HG02938 (cell line): ENCODE measurements around the gene KIAA1328.
"Not testable (repeated sequence)": the region's sequence is repeated elsewhere in the genome, so short reads cannot be mapped to it uniquely, and the experiment has no call there.

Source experiments
- ATAC-seq: cut with Tn5 transposase; IDR thresholded peaks from one replicate; pipeline ENCODE4 v1.9.1; 2021; ENCODE audit warnings: mild to moderate bottlenecking, moderate library complexity; ENCODE audit not compliant: unreplicated experiment

KIAA1328 gene

GRCh38 chr18:36879796-36880195 lies 50.9 kb downstream of the KIAA1328 start:
- ATAC-seq: not testable (repeated sequence)

GRCh38 chr18:36885981-36886380 lies 57.1 kb downstream of the KIAA1328 start:
- ATAC-seq: no peak

DNA sequence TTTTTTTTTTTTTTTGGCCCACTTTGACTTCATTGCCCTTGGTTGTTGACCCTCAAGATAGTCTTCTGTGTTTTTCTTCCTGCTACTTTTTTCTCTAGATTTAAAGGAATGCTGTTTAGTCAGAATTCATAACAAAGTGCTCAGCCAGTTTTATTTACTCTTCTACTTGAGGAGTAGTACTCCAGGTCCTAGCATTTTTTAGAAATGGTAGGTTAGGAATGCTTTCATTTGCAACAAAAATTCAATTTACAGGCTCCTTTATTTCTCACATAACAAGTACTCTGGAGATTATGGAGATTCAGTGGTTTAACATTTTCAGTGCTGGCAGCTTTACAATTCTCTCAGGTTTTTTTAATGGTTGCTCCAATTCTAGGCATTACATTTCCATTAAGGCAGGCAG lies 58.2 kb downstream of the KIAA1328 start:
- ATAC-seq: no peak

DNA sequence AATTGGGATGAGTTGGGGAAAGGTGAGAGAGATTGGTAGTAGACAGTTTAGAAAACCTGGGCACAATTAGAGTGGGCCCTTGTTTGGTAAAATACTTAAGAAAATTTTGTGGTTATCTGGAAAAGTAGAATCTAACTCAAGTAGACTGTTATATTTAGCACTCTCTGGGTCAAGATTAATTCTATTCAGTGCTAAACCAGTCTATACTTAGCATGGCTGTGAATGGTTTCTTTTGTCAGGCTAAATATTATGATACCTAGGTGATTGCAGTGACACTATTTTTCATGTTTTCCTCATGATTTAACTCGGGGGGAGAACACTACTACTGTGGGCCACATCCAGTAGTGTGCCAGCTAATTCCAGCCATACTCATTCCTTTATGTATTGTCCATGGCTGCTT lies 58.9 kb downstream of the KIAA1328 start:
- ATAC-seq: no peak

DNA sequence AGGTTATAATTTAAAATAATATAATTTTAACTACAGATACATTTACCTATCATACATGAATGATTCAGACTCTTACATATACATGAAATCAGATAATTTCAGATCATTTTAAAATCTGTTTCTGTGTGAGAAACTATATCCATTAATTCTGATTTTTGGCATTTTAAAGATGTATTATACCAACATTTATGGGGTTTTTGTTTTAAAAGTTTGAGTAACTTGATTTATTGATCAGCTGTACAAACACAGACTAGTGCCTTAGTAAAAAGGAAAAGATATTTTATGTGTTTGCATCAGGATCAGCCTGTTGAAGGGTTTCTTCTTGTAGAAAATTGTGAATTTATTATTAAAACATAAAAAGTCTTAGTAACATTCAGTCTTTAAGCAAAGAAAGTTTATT lies 59.9 kb downstream of the KIAA1328 start:
- no peak for ATAC-seq

GRCh38 chr18:36889321-36889720 lies 60.4 kb downstream of the KIAA1328 start:
- ATAC-seq: no peak

DNA sequence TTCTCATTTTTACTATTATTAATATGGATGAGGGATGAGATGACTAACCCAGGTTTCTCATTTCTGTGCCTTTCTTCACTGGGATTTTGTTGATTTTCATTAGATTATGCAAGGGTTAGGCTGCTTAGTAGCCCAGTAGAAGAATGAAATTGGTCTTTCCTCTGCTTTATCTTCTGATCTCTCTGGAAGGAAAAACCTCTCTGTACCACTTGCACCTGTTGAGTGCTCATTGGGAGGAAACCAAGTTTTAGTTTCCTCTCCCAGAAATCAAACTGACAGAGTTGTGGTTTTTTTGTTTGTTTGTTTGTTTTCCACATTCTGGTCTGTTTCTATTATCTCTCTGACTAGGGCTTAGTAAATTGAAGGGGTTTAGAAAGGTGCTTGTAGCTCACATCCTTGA lies 60.8 kb downstream of the KIAA1328 start:
- no peak for ATAC-seq

GRCh38 chr18:36890598-36890997 lies 61.7 kb downstream of the KIAA1328 start:
- no peak for ATAC-seq

DNA sequence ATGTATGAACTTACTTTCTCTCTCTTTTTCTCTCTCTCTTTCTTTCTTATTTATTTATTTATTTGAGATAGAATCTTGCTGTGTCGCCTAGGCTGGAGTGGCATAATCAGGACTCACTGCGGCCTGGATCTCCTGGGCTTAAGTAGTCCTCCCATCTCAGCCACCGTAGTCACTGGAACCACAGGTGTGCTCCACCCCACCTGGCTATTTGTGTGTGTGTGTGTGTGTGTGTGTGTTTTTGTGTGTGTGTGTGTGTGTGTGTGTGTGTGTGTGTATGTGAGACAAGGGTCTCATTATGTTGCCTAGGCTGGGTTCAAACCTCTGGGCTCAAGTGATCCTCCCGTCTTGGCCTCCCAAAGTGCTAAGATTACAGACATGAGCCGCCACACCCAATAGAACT lies 64.3 kb downstream of the KIAA1328 start:
- ATAC-seq: no peak

- no peak for ATAC-seq
Observed at GRCh38 chr18:36895606-36896005, 66.7 kb downstream of the KIAA1328 start.

DNA sequence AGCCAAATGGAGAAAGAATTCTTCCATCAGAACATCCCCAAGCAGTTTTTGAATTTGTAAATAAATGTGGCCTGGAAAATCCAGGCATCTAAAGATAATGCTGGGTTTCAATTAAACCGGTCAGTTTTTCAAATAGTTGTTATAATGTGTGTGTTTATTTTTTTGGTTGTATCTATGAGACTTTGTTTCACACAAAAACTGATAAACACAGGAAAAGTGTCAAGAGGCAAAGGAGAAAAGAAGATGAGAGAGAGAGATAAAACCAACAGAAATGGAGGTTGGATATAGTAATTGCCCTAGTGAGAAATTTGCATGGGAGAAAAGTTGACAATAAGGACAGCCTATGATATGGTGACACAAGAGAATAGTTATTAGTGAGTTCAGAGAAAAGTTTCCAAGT lies 68.3 kb downstream of the KIAA1328 start:
- no peak for ATAC-seq

GRCh38 chr18:36899289-36899688 lies 70.4 kb downstream of the KIAA1328 start:
- ATAC-seq: no peak

DNA sequence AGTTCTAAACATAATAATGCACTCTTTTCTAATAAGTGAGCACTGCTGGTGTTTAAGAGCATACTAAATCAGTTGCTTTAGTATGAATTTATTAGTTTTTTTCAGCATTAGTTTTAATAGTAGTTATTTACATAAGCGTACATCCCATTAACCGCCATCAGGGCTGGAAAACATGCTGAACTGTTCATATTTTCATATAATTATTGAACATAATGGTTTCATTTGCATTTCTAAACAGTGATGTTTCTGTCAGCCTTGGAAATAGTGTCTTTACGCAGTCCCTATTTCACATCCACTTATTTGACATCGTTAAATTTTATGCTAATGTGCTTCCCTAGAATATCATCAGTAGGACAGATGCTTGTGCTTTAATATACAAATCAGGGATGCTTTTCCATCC lies 71.5 kb downstream of the KIAA1328 start:
- no peak for ATAC-seq

- no peak for ATAC-seq
Observed at GRCh38 chr18:36901277-36901701, 72.4 kb downstream of the KIAA1328 start.

DNA sequence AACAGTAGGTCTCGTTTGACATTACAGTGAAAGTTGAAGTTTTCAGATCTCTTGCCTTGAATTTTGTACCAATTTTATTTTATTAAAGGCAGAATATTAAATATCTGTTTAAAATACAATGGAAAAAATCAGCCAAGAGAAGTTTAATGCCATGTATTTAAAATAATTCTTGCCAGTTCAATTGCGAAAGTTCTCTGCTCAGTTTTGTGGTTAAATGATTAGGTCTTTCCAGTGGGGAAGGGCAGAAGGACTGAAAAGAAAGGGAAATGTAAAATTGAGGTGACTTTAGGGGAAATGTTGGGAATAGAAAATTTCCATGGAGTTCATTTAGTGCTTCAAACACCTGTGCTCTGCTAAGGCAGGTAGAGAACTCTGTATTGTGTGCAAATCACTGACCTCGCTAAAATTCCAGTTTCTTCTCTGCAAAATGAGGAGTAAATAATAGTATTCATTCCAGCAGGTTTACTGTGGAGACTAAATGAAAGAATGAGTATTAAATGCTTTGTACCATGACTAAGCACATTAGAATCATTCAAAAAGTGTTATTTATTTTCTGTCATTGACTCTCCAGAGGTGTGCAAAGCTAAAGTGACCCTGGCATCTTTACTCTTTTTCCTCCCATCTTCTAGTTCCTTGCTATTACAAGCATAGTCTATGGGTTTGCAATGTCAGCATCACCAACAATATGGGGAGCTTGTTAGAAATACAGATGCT lies 74.4 kb downstream of the KIAA1328 start:
- ATAC-seq: no peak

DNA sequence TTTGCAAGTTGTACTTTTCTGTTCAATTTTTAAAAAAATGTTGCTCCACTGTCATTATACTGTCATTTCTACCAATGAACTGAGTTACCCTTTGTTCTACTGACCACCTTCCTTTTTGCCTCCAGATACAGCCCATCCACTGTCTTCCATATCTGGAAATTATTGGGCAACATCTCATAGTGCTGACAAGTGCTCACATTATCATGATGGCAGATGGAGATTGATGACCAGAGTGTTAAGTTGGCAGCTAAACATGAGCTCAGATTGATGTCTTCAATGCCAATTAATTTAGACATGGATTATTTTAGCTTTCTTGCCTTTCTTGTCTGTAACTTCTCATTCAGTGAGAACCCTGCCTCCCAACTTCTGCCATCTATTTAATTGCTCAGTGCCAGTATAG lies 76.6 kb downstream of the KIAA1328 start:
- no peak for ATAC-seq

DNA sequence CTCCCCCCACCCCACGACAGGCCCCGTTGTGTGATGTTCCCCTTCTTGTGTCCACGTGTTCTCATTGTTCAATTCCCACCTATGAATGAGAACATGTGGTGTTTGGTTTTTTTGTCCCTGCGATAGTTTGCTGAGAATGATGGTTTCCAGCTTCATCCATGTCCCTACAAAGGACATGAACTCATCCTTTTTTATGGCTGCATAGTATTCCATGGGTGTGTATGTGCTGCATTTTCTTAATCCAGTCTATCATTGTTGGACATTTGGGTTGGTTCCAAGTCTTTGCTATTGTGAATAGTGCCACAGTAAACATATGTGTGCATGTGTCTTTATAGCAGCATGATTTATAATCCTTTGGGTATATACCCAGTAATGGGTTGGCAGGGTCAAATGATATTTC lies 80.4 kb downstream of the KIAA1328 start:
- ATAC-seq: not testable (repeated sequence)

- ATAC-seq: no peak
Observed at GRCh38 chr18:36912887-36913286, 84.0 kb downstream of the KIAA1328 start.

GRCh38 chr18:36917907-36918306 lies 89.0 kb downstream of the KIAA1328 start:
- no peak for ATAC-seq

DNA sequence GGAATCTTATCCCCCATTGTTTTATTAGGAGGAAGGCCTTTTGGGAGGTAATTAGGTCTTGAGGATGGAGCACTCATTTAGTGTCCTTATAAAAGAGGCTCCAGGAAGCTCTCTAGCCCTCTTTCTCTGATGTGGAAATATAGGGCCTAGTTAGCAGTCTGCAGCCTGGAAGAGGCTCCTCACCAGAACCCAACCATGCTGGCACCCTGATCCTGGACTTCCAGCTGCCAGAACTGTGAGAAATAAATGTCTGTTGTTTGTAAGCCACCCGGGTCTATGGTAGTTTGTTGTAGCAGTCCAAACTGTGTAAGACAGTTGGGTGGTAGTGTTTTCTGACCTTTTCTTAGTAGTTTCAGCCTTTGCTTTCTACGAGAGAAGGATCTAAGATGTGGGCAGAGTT lies 100.7 kb downstream of the KIAA1328 start:
- no peak for ATAC-seq

- ATAC-seq: no peak
Observed at GRCh38 chr18:36931106-36931505, 102.2 kb downstream of the KIAA1328 start.

DNA sequence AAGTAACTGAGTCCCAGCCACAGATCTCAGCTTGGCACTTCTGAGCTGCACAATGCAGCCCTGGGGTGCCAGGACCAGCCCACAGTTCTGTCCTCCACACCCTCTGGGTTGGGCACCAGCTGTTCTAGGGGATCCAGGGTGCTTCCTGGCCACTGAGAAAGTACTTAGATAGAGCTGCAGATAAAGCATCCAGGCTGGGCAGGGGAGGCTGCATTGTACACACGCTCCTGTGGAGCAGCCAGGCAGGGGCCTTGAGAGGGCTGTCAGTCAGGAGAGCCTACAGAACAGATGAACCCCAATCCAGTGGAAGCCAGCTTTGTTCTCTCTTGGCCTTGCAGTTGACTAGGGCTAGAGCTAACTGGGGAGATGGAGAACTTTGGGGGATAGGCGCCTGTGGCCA lies 104.6 kb downstream of the KIAA1328 start:
- ATAC-seq: no peak

DNA sequence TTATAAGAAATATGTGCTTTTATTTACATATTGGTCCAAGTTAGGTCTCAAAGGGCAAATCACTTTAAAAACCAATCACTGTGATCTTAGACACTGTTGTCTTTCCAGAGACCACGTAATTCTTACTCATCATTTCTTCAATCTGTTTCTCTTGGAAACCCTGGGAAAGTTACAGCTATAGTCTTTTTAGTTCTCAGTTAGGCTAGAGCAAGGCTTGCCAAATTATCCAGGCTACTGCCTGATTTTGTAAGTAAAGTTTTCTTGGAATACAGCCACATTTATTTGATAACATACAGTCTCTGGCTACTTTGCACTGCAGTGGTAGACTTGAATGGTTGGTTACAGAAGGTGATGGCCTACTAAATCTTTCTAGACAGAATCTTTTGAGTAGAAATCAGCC lies 106.0 kb downstream of the KIAA1328 start:
- no peak for ATAC-seq
